Endometrial microvascular endothelial cells (primary cell): ENCODE results near the gene MINDY3. TPM values are rescaled to one million over a fixed set of nuclear protein-coding genes. Genes with fewer than 3 reads are reported as not detected.
"Not testable (repeated sequence)": the region's sequence is repeated elsewhere in the genome, so short reads cannot be mapped to it uniquely, and the experiment has no call there.

Experiments used
- in situ Hi-C: cut with HindIII; loops from 2 replicates; pipeline ENCODE4 v1.10.0; 2017; ENCODE audit warnings: low sequenced_read_pairs, low pct_unique_long_range_greater_than_20kb; ENCODE audit errors: inconsistent ontology term
- total RNA-seq: library from RNA; depleted of rRNA; stranded (reverse); fragments of >200 nt; gene quantifications from one replicate; pipeline ENCODE4 v1.2.3, GENCODE V29; 2015; ENCODE audit errors: inconsistent ontology term

Gene MINDY3
- total RNA-seq, 1 donor from 2014 or later = 29.7 TPM

- in situ Hi-C loops = no loop called here
Observed at GRCh38 chr10:15859509-15859905, 800 bp downstream of the MINDY3 start.

DNA sequence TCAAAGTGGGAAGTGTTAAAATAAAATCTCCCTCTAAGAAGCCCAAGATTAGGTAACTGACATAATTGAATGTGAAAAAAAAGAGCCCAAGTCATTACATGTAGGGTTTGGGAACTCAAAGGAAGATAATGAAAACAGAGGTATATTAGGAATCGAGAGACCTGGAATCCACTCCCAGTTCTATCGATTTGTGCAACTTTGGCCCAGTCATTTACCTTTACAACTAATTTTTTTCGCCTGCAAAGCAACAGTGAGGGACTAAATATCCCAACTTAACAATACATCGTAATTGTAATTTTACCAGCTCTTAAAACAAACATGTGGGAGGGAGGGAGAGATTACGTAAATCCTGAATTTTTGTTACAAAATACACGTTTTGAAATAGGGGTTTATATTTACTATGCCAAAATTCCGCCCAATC is 1.4 kb downstream of the MINDY3 start:
- in situ Hi-C loops = no loop called here

- in situ Hi-C loops = no loop called here
Observed at GRCh38 chr10:15857107-15857575, 3.2 kb downstream of the MINDY3 start.

DNA sequence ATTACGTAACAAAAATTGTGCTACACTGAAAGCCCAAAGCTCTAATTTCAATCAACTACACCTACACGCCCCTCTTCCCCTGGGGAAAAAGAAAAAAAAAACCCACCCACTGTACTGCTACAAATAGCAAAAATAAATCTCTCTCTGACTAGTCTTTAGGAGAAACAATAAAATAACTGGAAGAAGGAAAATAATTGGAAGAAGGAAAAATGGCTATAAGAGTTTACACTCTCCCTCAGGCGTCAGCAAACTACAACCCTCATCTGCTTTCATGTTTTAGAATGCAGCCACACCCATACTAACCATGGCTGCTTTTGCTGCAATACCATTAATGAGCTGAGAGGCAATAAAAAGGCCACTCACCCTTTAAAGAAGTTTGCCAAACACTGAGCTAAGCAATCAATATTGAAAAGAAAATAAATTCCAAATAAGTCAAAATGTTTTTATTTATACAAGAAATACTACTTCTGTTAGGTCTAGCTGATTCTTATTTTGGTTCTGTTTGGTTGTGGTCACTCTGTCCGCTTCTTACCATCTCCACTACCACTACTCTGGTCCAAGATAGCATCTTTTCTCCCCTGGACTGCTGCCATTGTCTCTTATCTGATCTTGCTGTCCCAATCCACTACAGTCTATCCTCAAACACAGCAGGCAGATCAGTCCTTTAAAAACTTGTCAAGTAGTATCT is 3.8 kb downstream of the MINDY3 start:
- in situ Hi-C loops = no loop called here

- in situ Hi-C loops = no loop called here
Observed at GRCh38 chr10:15853800-15854199, 6.5 kb downstream of the MINDY3 start.

- in situ Hi-C loops = no loop called here
Observed at GRCh38 chr10:15852111-15852557, 8.2 kb downstream of the MINDY3 start.

DNA sequence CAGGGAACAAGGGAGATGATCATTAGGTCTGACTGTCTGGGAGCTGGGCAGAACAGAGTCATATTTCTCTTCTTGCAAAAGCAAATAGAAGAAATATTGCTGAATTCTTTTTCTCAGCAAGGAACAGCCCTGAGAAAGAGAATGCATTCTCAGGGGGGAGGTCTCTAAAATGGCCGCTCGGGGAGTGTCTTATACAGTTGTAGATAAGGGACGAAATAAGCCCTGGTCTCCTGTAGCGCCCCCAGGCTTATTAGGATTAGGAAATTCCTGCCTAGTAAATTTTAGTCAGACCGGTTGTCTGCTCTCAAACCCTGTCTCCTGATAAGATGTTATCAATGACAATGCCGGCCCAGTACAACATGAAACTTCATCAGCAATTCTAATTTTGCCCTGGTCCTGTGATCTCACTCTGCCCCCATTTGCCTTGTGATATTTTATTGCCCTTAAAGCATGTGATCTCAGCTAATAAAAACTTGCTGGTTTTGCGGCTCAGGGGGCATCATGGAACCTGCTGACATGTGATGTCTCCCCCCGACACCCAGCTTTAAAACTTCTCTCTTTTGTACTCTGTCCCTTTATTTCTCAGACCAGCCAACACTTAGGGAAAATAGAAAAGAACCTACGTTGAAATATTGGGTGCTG is 9.8 kb downstream of the MINDY3 start:
- in situ Hi-C loops = not testable (repeated sequence)

DNA sequence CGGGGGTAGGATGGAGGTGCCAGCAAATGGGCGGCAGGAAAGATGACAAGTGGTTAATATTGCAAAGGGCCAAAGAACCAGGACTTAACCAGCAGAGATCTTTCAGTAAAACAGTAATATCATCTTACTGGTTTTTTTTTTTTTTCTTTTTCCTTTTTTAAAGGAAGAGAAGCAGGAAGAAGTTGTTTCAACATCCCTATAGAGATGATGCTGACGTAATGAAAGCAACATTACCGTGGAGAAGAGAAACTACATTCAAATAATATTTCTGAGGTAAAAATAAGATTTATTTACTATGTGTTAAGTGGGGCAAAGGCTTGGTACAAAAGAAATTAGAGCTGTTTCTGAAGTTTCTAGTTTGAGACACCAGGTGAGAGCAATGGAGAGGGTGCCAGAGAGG is 11.0 kb downstream of the MINDY3 start:
- in situ Hi-C loops = no loop called here

DNA sequence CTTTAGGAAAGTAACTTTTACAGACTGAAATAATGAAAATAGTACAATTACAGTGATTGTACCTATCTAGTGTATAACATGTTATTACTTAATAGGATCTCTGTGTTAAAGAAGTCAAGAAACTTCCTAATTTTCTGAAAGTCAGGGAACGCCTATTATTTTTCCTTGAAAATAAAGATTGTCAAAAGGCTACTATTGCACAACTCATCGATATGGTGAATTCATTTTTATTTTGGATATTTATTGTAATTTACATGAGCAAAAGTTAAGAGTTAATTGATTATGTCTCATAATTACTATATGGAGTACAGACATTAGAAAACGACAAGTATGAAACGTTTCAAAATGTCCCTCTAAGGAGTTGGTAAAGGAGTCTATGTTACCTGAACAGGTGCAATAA is 12.8 kb downstream of the MINDY3 start:
- in situ Hi-C loops = no loop called here

GRCh38 chr10:15844517-15844916 is 15.8 kb downstream of the MINDY3 start:
- in situ Hi-C loops = no loop called here

- in situ Hi-C loops = no loop called here
Observed at GRCh38 chr10:15843695-15844094, 16.6 kb downstream of the MINDY3 start.

DNA sequence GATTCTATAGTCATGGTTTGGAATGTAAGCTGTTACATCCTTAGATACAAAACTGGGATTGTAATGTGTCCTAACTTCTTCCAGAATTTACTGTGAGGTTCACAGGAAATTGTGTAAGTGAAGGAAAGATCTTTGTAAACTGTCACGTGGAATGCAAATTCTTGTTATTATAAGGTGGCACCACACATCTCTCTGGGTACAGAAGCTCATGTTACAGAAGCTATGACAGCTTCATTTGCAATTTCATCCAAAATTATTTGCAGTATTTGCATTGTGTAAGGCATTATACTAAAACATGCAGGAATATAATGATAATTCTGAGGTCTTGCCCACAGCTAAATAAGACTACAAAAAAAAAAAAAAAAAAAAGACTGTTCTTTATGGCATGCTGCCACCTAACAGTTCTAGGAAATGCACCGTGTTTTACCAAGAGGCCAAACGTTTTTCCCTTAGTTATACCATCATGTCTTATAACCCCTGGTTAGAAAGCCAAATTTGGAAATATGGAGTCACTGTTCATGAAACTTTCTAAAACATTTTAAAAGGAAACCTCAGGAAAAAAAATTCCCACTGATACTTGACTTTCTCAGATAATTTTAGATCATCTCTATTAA is 17.6 kb downstream of the MINDY3 start:
- in situ Hi-C loops = no loop called here

DNA sequence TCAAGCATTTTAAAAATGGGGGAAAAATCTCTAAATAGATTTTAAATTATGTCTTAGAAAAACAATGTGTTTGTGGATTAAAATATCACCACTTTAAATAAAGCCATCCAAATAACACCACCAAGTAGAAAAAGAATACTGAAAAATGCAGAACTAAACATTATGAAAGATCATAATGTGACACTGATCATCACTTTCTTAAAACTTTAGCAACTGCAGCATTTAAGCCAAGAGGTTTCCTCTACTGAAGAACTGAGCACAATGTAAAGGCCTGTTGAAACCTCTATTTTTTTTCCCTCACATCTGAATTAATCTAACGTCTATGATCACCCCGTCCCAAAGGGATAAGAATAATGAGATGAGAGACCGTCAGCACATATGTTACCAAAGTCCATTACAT is 18.6 kb downstream of the MINDY3 start:
- in situ Hi-C loops = no loop called here

DNA sequence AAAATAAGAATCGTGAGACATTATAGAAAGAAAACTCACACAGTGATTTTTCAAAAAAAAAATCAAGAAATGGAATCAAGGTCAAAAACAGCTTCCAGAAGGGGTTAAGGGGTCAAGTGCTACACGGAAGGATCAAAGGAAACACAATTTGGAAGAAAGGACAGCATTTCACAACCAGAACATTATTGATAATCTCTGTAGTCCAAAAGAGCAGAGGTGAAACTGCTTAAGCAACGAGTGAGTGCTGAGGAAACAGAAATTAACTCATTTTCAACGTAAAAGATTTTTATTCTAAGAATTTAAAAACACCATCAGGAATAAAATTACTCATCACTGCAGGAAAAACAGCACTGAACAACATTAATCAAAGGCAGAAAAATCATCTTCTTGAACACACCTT is 23.5 kb downstream of the MINDY3 start:
- in situ Hi-C loops = no loop called here

DNA sequence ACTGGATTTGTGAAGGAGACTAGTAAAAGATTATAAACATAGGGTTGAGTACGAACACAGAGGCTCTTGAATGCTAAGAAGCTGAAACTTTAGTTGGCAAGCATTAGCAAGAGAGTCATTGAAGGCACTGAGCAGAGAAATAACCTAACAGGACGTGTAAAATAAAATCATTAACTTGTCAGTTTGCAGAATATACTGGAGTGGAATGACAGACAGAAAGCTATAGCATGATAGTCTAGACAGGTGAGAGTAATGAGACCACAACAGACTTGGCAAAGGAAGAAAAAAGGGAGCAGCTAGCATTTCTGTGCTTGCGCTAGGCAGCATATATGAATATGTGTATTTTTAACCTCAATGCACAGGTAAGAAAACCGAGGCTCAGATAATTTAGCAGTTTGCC is 30.8 kb downstream of the MINDY3 start:
- in situ Hi-C loops = no loop called here

- in situ Hi-C loops = no loop called here
Observed at GRCh38 chr10:15824498-15824897, 35.8 kb downstream of the MINDY3 start.

GRCh38 chr10:15822131-15822530 is 38.2 kb downstream of the MINDY3 start:
- in situ Hi-C loops = no loop called here

DNA sequence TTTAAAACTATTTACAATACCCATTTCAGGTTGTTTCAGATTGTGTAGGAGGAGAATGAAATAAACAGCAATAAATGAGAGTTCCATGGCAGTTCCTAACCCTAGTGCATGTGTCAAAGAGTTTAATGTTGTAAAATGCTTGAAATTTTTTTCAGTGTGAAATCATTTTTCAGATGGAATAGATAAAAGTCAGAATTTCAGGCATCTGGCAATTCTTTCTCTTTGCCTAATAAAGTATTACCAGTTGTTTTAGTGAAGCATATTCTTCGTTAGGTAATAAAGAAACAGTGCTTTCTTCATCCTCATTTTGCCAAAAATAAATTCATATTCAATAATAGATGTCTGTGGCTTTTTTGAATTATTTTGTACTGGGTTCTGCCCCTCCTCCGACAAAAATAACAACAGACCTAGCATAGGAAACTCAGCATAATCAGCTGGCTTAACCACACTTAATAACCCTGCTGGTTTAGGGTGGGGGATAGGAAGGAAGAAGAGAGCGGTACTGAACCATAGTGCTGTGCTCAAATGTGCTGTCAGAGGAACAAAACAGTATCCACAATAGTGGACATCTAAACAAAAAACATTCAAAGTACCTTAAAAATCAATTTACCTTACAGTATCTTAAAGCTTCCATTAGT is 39.1 kb downstream of the MINDY3 start:
- in situ Hi-C loops = no loop called here

DNA sequence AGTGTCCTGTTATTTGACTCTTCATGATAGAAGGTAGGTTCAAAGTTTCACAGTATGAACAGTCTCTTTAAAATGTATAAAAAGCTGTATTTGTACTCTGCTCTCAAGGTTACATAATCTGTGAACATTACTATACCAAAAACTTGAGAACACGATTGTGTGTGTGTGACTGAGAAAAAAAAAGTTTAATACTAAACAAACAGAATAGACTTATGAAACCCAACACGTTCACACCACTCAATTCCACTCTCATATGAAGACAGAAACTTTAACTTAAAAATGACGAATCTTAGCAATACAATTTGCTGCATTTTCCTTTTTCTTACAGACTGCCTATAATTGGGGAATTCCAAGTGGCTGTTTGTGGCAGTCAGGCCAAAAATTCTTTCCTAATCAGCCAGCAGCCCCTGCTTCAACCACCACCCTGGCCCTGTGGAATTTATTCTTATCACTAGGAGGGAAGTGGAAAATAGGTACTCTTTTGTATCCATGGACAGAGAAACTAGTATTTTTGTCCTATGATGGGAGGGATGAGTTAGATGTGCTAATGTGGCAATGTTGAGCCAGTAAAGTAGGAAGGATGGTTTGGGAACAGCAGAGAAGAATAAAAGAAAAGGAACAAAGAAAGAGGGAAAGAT is 42.8 kb downstream of the MINDY3 start:
- in situ Hi-C loops = no loop called here
